GM12873 (cell line): ENCODE data around the gene SSR1.

Source experiments
- TF ChIP-seq, protein P1 (sequence below): IDR thresholded peaks from 2 replicates; pipeline ENCODE4 v1.5.1; 2012; ENCODE audit warnings: low read depth, mild to moderate bottlenecking, moderate library complexity, low read length, control low read depth; ENCODE audit not compliant: insufficient read depth; ENCODE audit errors: missing control alignments

SSR1 gene

DNA sequence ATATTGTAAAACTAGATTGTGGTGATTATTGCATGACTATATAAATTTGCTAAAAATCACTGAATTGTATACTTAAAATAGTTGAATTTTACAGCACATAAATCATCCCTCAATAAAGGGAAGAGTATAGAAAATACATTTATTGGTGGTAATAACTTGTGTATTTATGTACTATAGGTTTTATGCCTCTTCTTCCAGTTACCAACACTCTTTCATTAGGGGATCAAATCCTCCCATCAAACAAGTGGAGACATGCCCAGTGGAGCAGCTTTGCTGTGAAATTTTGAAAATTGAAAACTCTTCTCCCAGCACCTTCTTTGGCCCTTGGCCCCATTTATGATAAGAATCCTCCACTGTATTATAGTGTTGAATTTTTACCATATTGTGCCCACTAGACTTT lies 10.1 kb upstream of the SSR1 start:
- TF ChIP-seq, protein P1, sequence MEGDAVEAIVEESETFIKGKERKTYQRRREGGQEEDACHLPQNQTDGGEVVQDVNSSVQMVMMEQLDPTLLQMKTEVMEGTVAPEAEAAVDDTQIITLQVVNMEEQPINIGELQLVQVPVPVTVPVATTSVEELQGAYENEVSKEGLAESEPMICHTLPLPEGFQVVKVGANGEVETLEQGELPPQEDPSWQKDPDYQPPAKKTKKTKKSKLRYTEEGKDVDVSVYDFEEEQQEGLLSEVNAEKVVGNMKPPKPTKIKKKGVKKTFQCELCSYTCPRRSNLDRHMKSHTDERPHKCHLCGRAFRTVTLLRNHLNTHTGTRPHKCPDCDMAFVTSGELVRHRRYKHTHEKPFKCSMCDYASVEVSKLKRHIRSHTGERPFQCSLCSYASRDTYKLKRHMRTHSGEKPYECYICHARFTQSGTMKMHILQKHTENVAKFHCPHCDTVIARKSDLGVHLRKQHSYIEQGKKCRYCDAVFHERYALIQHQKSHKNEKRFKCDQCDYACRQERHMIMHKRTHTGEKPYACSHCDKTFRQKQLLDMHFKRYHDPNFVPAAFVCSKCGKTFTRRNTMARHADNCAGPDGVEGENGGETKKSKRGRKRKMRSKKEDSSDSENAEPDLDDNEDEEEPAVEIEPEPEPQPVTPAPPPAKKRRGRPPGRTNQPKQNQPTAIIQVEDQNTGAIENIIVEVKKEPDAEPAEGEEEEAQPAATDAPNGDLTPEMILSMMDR = no peak

DNA sequence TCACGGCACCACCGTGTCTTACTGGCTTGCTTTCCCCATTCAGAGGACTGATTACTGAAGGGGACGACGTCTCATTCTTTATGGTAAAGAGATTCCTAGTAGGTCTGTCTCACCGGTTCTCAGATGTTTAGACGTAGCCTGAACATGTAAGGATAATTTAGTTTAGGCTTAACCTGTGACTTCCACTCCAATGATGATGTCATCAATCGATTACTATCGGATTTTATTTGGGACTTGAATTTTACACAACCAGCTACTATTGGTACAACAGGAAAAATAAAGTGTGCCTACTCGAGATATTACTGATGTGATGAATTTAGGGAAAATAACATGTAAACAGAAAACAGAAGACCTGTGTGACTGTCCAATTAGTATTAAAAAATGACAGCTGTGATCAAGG lies 4.5 kb upstream of the SSR1 start:
- TF ChIP-seq, protein P1 = no peak

DNA sequence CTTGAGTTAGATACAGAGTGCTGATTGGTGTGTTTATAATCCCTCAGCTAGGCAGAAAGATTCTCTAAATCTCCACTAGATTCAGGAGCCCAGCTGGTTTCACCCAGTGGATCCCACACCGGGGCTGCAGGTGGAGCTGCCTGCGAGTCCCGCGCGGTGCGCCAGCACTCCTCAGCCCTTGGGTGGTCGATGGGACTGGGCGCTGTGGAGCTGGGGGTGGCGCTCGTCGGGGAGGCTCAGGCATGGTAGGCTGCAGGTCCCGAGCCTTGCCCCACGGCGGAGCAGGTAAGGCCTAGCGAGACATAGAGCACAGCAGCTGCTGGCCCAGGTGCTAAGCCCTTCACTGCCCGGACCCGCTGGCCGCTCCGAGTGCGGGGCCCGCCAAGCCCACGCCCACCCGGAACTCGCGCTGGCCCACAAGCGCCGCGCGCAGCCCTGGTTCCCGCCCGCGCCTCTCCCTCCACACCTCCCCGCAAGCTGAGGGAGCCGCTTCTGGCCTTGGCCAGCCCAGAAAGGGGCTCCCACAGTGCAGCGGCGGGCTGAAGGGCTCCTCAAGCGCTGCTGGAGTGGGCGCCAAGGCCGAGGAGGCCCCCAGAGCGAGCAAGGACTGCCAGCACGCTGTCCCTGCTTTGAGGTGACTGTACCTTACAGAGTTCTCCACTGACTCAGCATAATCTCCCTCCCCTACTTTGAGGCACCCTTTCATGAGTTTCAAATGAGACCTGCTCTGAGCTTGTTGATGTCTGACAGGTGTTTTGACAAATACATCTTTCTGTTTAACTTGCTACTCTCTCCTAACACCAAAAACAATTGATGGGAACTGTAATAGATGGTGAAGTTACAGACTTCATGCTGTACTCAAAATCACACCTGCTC lies 3.9 kb upstream of the SSR1 start:
- TF ChIP-seq, protein P1 = no peak

- TF ChIP-seq, protein P1 = no peak
Observed at GRCh38 chr6:7315948-7316365, 3.0 kb upstream of the SSR1 start.

DNA sequence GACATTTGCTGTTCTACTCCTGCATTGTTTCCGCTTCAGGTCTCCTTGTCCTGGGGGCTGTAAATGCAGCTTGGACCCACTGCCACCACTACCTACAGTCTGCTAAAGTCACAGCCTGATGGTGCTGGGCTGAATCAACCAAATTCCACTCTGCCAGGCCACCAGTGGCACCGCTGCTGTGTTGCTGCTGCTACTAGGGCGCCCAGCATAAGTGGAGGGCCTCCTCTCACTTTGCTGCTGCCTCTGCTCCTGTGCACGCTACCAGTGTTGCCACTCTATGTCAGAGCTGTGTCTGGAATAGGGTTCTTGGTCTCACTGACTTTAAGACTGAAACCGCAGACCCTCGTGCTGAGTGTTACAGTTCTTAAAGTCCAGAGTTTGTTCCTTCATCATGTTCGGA lies 1.4 kb upstream of the SSR1 start:
- TF ChIP-seq, protein P1 = no peak

DNA sequence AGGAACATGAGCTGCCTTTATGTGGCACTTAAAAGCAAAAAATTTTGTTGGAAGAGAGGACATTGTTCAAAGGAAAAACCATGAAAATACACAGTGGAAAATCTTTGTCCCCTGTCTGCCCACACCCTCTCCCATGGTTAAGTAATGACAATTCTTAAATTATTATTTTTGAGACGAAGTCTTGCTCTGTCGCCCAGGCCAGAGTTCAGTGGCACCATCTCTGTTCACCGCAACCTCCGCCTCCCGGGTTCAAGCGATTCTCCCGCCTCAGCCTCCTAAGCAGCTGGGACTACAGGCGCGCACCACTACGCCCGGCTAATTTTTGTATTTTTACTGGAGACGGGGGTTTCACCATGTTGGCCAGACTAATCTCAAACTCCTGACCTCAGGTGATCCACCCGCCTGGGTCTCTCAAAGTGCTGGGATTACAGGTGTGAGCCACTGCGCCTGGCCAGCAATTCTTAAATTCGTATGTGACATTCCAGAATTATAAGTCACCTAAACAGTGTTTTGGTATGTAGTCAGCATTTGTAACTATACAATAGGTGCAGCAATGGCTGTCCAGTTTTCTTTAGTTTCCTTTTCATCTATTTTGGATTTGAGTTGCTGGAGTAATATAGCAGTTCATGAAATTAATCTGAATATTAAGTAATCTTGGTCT lies 636 bp upstream of the SSR1 start:
- TF ChIP-seq, protein P1 = no peak

DNA sequence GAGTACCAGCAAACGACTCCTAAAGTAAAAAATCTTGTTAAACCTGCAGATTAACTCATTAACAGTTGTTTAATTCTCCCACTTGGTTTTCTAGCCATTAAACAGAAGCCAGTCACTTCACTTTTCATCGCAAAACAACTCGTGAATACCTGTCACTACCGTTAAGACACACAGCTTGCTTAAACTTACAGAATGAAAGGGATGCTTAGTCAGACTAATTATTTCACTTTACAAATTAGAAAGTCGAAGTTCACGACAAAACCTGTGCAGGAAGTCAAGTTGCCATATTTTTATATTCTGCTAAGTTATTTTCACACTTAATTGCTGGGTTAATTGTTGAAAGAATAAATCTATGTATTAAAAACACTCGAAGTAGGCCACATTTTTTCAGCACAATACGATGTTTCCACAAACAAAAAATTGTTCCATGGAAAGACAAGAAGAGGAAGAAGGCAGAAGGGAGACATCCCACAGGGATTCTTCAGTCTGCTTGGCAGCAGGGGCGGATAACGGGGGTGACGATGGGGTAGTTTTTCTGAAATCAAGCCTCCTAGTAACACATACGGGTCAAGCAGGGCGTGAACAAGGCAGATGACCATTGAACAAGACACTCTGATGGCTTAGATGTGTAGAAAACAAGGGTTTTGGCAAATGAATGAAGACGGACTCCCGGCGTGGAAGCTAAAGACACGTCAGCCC lies 933 bp downstream of the SSR1 start:
- TF ChIP-seq, protein P1 = no peak
